GM19035 (cell line): ENCODE measurements around the gene RTCB.

ENCODE experiments used
- ATAC-seq: cut with Tn5 transposase; IDR thresholded peaks from one replicate; pipeline ENCODE4 v1.9.1; 2021; ENCODE audit not compliant: unreplicated experiment

RTCB gene

DNA sequence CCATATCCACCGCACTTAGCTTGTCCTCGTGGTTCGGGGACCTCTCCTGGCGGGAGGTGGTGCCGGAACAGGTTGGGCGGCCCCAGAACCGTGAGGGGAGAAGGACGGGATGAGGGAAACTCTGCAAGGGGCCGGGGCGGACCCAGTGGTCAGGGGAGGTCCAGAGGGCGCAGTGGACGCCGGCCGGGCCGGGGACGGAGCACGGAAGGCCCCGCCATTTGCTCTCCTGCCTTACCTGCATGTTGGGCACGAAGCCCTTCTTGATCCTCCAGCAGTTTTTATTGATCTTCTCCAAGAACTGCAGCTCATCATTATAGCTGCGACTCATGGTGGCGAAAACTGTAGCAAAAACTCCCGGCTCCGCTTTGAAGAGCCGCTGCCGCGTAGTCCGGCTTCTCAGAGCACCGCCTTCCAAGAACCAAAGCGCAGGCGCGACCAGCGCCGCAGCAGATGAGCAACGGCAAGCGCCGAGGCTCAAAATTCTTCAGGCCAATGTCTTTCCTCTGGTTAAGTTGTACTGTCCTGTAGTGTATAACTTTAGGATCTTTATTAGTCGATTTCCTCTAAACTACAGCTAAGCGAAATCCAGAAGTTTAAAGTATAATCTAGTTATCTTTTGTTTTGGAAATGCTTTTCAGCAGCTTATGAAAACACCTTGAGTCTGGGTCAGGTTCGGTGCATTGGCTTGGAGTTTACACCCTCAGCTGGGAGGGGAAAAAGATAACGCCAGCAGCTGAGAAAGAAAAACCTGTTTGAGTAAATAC, at the start of gene RTCB:
Gene RTCB, minus strand, starts transcription at position 419 of the 764 bp plus-strand sequence. Its CDS starts 91 bp downstream, at position 328.
- ATAC-seq: peak; percentile 68

- ATAC-seq: no peak
Measured at GRCh38 chr22:32457031-32457430, 45.0 kb upstream of the RTCB start.

- ATAC-seq: no peak
Measured at GRCh38 chr22:32448980-32449379, 36.9 kb upstream of the RTCB start.

DNA sequence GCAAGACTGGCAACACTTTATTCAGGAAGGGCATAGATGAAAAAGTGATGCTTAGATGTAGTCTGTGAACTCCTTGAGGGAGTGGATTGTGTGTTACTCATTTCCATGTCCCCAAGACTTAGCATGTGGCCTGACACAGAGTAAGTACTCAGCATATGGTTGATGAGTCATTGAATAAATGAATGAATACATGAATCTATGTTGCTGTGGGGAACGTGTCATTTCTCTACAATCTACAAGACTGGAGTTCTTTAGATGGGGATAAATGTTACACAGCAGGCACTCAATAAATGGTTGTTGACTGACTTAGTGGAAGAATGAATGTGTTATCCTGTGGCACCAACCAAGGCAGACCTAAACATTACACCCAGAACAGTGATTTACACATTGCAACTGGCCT, 34.3 kb upstream of the RTCB start:
- ATAC-seq: no peak

GRCh38 chr22:32444068-32444467, 32.0 kb upstream of the RTCB start:
- no peak for ATAC-seq

DNA sequence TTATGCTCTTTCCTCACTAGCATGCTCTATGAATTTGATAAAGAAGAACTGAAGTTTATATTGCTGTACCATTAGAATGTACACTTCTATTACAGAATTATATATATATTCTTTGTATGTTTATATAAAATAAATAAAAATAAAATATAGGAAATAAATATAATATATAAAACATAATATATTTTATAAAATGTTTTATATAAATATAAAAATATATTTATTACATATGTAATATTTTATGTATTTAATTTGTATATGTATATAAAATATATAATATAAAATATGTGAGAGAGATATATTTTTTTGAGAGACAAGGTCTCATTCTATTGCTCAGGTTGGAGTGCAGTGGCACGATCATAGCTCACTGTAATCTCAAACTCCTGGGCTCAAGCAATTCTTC, 18.3 kb upstream of the RTCB start:
- ATAC-seq: no peak

DNA sequence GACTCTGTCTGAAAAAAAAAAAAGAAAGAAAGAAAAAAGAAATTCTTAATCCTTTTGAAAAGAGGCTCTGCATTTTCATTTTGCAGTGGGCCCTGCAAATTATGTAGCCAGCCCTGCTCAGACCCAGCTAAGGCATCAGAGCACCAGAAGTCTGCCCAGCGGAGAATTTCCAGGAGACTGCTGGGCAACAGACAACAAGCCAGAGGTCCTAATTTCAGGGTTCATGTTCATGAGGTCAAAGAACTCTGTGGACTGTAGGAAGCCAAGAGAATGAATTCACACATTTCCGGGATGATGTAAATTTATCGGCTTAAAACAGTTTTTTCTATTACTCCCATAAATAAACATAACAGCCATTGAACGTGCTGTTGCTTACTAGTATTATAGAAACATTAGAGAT, 14.8 kb upstream of the RTCB start:
- no peak for ATAC-seq

DNA sequence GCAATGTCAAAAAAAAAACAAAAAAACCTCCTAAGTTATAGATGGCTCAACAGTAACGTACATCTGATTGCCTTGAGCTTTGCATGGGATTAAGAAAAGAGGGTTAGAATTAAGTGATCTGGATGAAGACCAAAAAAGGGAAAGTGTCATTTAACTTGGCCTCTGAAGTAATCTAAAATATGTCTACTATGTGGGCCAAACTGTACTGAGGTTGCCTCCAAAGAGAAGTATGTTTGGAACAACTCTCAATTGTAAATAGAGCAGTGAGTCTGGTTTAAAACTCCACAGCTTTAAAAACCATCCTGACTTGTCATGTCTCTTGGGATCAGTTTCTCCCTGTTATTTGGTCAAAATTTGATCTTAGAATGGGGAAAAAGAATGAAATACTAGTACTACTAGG, 11.6 kb upstream of the RTCB start:
- no peak for ATAC-seq

DNA sequence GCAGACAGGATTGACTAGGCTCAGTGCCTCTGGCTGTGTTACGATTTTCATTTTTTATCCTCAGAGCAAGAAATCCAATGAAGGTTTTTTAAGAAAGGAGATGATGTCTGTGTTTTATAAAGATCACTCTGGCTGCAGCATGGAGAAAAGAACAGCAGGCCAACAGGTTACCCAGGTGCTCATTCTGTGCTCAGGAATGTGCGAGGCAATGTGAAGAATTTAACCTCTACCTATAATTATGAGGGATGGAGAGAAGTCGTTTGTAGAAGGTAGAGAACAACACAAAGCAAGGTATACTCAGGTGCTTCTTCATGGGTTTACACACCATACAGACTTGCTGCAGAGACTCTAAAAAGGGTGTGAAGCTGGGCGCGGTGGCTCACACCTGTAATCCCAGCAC, 10.0 kb upstream of the RTCB start:
- ATAC-seq: no peak

DNA sequence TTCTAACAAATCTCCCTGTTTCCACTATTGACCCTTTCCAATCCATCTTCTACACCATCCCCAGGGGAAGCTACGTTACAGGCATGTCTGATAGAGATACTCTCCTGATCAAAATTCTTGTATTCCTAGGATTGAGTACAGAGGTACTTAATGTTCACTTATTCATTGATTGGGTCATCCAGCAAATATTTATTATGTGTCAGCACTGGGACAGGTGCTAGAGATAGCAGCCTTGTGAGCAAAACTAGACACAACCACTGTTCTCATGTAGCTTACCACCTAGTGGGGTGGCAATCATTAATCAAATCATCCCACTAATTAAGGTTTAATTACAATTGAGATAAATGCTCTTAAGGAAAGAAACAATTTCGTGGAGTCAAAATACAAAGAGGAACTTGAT, 9.4 kb upstream of the RTCB start:
- ATAC-seq: no peak

DNA sequence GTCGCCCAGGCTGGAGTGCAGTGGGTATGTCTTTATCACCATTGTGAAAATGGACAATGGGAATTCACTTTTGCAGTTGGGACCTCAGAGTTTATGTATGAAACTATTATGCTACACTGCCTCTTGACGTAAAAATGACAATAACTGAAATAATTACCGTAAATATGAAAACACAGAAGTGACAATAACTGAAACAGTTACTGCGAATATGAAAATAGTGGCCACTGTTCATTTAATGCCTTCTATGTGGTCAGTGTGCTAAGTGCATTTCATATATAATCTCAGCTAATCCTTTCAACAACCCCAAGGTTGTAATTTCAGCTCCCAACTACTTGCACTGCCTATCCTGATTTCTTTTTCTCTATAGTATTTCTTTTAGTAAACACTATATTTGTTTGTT, 5.9 kb upstream of the RTCB start:
- ATAC-seq: no peak

DNA sequence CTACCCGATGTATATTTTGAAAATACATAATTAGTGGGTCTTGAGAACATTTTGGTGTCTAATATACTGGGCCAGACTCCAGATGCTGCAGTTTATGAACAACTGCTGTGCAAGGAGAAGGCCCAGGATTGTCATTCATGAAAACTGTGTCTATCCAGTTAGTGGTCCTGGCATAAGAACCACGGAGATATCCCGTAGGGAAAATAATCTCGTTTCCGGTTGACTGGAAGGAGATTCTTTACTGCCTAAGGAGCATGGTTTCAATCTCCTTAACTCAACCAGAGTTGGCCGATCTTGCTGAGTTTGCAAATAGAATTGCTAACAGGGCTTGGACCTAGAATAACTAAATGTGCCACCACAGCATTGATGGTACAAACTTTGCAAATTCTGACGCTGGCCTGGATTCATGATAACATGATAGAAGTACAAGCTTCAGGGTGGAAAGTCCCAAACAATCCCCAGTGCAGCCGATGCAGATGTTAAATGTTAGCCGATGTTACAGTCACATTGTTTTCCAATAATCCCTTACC, 4.6 kb upstream of the RTCB start:
- ATAC-seq: no peak

GRCh38 chr22:32414191-32414590, 2.1 kb upstream of the RTCB start:
- ATAC-seq: no peak

DNA sequence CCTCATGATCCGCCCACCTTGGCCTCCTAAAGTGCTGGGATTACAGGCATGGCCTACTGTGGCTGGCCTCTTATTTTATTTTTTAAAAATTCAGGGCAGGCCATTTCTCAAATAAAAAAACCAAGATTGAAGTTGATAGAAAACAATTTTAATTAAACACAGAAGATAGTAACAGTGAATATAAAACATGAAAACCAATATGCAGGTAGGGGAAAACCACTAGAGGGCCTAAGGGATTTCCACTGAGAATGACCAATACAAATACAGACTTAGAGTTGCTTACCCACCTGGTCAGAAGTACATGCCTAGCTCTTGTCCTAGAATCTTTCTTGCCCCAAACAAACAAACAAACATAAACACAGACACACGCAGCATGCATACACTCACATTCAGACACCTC, 1.7 kb upstream of the RTCB start:
- no peak for ATAC-seq

DNA sequence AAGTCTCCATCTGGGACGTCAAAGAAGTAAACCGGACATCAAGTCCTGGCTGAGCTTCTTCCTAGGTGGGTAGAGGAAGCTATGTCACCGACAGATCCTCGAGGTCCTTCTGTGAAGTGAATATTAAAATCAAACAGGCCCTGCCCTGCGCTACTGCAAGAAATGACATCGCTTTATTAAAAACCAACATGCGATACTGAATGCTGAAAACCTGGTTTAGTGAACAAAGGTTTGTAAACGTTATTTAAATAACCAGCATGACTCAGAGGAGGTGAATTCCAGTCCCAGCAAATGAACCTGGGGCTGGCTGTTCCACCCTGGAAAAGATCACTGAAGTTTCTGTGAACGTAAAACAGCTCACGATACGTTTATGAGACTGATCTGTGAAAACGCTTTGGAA, 645 bp downstream of the RTCB start:
- no peak for ATAC-seq

GRCh38 chr22:32410459-32410858, 1.6 kb downstream of the RTCB start:
- ATAC-seq: no peak

DNA sequence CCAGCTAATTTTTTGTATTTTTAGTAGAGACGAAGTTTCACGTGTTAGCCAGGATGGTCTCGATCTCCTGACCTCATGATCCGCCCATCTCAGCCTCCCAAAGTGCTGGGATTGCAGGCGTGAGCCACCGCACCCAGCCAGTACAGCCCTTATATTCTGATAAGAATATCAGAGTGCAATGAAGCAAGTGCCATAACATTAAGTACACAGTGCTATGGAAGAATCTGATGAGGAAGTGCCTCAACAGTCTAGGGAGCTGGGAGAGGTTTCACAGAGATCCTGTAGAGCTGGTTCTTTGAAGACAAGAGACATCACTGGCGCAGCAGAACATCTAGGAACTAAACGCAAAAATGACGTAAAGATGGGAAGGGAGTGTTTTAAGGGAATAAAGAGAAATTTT, 2.1 kb downstream of the RTCB start:
- ATAC-seq: no peak

DNA sequence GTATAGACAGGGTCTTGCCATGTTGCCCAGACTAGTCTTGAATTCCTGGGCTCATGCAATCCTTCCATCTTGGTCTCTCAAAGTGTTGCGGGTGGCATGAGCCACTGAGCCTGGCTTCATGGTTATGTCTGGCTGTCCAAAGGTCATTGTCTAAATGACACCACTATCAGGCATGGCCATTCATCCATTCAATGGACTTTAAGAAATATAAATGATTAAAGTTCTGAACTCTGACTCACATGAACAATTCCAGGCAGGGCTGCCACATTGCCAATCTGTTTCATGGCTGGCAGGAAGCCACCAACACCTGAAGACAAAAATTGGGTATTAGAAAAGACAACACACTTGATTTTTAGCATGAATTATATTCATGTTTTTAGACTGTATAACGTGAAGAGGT, 4.1 kb downstream of the RTCB start:
- no peak for ATAC-seq

- no peak for ATAC-seq
Measured at GRCh38 chr22:32407312-32407711, 4.7 kb downstream of the RTCB start.

GRCh38 chr22:32404021-32404420, 8.0 kb downstream of the RTCB start:
- no peak for ATAC-seq

DNA sequence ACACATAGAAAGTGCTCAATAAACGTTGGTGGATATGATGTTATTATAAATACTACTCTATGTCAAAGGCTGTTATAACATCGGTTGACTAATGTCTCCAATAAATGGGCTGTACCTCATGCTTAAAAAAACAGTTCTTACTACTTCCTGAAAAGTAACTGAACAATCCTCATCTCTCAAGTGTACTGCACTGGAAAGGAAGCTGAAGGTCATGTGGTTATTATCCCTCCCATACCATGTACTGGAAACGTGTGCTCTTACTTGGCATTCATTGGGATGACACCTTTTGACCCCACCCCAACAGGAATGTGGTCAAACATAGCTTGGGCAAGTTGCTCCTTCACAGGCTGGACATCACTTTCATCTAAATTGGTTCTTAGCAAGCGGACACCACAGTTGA, 10.6 kb downstream of the RTCB start:
- no peak for ATAC-seq

DNA sequence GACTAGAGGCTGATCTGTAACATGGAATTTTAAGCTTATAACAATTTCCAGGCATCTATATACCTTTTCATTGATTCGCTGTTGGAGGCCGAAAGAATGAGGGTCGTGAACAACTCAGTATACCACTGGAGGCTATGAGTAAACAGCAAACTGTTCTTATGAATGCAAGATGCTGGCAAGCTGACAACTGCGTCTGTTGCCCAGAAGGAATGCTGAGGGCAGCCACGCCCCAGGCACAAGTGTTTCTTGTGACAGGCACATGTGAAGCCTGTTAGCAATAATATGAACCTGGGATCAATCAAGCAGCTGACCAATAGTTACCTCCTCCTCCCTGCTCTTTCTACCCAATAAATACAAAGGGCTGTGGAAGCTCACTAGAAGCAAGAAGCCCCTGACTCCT, 15.3 kb downstream of the RTCB start:
- no peak for ATAC-seq

DNA sequence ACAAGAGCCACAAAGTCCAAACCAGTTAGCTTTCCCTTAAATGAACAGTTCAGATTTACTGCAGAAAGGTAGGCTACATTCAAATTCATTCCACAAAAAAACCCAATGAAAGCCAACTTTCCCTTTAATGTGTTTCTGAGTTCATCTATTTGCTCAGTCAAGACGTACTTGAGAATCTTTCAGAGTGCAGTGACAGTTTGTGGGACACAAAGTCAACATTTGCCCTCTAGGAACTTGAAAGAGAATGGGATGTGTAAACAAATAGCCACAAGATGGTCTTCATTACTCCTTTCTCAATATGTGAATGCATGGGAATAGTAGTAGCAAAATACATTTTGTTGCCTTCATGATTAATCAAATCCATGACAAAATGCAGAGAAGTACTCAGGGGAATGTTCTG, 15.8 kb downstream of the RTCB start:
- ATAC-seq: no peak
